ENCODE measurements around the gene LDLRAD2. TPM values are rescaled to one million over a fixed set of nuclear protein-coding genes. Genes with fewer than 3 reads are reported as not detected.

Gene LDLRAD2
- total and polyA plus RNA-seq, 9 of the 15 experiments (the other 6 are each of a cell fraction or from before 2014, with no cell fraction given): 0.45 to 0.48 TPM; not detected in 7

DNA sequence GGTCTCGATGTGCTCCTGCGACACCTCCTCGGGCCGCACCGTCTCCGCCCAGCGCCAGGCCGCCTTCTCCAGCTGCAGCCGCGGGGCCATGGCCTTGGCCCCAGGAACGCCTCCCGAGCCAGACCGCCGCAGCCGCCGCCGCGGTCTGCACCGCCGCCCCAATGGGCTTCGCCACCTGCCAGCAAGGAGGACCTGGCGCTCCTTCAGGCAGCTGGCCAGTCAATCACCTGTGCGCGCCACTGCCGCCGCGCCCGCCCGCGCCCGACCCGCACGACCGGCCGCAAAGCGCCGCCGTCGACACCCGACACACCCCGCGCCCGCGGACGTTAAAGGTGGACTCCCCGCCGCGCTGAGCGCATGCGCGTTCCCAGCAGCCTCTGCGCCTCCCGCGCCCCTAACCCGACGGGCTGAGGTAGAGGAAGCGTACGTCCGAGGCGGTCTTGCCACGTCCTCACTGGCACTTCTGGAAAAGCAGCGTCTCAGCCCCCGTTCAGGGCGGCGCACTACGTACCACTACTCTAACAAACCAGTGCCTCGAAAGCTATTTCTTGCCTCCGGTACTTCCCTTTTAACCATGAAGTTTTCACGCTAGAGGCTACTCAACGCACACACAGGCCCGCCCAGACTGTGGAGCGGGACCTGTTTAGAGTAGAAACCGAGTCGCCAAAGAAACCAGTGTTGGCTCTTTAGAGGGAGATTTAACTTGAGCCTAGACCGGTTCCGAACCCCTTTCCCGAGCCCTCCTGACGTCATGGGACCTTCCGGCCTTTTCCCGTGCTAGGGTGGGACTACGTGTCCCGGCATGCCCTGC lies 29.0 kb upstream of the LDLRAD2 start, which contains the start of gene USP48 (continued):
- TF ChIP-seq SP2 (IDR thresholded peaks at IDR 0.05; ENCODE audit: extremely low read depth, low read depth, low read length, poor library complexity, severe bottlenecking): no peak

DNA sequence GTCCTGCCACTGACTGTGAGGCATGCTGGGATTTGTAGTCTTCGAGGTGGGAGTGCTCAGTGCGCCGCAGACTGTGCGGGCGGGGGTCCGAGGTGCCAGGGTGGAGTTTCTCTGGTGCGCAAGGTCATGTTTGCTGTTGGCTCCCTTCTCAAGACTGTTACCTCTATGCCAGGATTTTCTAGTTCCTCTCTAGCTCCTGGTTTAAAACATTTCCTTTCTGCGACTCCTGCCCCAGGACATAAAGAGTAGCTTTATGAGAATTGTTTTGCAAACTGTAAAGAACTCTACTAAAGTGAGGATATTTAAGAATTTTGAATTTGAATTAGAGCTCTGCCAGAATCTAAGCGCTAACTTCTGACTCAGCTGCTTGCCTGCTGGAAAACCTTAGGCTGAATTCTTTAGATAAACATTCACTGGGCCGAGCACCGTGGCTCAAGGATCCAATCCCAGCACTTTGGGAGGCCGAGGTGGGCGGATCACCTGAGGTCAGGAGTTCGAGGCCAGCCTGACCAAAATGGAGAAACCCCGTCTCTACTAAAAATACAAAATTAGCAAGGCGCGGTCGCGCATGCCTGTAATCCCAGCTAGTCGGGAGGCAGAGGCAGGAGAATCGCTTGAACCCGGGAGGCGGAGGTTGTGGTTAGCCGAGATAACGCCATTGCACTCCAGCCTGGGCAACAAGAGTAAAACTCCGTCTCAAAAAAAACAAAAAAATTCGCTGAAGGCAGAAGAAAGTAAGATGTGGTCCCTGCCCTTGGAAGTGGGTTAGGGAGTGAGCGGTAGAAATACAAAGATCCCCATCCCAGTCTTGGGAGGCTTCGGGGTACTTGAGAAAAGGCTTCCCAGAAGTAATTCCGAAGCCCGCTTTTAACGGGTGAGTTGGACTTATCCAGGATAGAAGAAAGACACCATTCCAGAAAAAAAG lies 28.1 kb upstream of the LDLRAD2 start:
- BruUV-seq (replicated peaks): no TSS peak
- Histone ChIP-seq H3K4me1 (replicated peaks in 1 of 2; ENCODE audit: control insufficient read depth in 2 of 2, insufficient read depth in 2 of 2, low read length in 2 of 2) (peaks cover 12 to 31% of the 10 kb centered on the region in 2 experiments; a peak in 4 of 5 replicates), H3K36me3 (ENCODE audit: control insufficient read depth, insufficient read depth, low read length) (peaks cover 4% of the 10 kb centered on the region; the same call in 1 of the 3 replicates), H3K79me2 (ENCODE audit: control insufficient read depth, insufficient read depth, low read length) (peaks cover 41% of the 10 kb centered on the region), H3K9me3 (replicated peaks; ENCODE audit: control insufficient read depth, insufficient read depth, low read depth, low read length) (no peaks in the 10 kb centered on the region), H3K27me3 (ENCODE audit: control insufficient read depth in 2 of 2, insufficient read depth in 2 of 2, low read length in 2 of 2) (no peaks in the 10 kb centered on the region), H2AFZ (ENCODE audit: low read depth, low read length) (peak overlapping the region; percentile 86), H3K9ac (ENCODE audit: insufficient read depth in 1 of 2, low read depth in 2 of 2, low read length in 2 of 2) (peak overlapping the region; percentile 94 to 100), H3K27ac (ENCODE audit: extremely low read depth, low read depth, low read length) (peak overlapping the region; percentile 99), H4K20me1 (replicated peaks; ENCODE audit: control insufficient read depth, insufficient read depth, low read length) (no peaks in the 10 kb centered on the region; the same call in 1 of the 2 replicates), H3K4me2 (ENCODE audit: insufficient read depth, low read length) (peak overlapping the region; percentile 95), H3K4me3 (peak overlapping the region; percentile 61), H3K9me1 (ENCODE audit: control insufficient read depth, insufficient read depth, low read length) (no peaks in the 10 kb centered on the region)
- in situ Hi-C loops (cut with MboI) (no loop called here), intact Hi-C loops (cut with micrococcal nuclease) (loop anchor here (2.0 to 5.0 kb wide), 4 partner anchors 33 to 243 kb away; no protein-coding TSS in a partner anchor)
- CTCF ChIA-PET (ENCODE audit: low intra/inter-chr PET ratio): interaction anchor here (0.7 kb wide), 1 partner anchor 276 kb away, joined by 3 read pairs; no protein-coding TSS in a partner anchor
- POLR2A ChIA-PET: interaction anchor here (0.6 to 3.8 kb wide), 12 partner anchors 8 to 566 kb away, joined by 3 to 24 read pairs (median 3); no protein-coding TSS in a partner anchor
- ATAC-seq (peak; percentile 85), FAIRE-seq (no peak), DNase-seq (ENCODE audit: extremely low read depth in 1 of 4, low spot score in 3 of 4) (peak; percentile 84 to 99 (median 89))
- WGBS (ENCODE audit: insufficient coverage, low coverage, missing lambda C conversion rate): 3% methylated on average over 32 of the region's 32 CpGs
- no peak for TF ChIP-seq ARID2 (IDR thresholded peaks at IDR 0.05)
- no peak for TF ChIP-seq CCAR2 (IDR thresholded peaks at IDR 0.05; ENCODE audit: low read depth, low read length)
- TF ChIP-seq FOXJ2 (tag; IDR thresholded peaks at IDR 0.05): peak; percentile 92; the same call in 1 of the 2 replicates
- no peak for TF ChIP-seq RAD21 (CRISPR knock-in tag; conservative IDR thresholded peaks at IDR 0.05 in 1 of 2, IDR thresholded peaks at IDR 0.05 in 1 of 2)
- TF ChIP-seq, protein P1, sequence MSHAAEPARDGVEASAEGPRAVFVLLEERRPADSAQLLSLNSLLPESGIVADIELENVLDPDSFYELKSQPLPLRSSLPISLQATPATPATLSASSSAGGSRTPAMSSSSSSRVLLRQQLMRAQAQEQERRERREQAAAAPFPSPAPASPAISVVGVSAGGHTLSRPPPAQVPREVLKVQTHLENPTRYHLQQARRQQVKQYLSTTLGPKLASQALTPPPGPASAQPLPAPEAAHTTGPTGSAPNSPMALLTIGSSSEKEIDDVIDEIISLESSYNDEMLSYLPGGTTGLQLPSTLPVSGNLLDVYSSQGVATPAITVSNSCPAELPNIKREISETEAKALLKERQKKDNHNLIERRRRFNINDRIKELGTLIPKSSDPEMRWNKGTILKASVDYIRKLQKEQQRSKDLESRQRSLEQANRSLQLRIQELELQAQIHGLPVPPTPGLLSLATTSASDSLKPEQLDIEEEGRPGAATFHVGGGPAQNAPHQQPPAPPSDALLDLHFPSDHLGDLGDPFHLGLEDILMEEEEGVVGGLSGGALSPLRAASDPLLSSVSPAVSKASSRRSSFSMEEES (CRISPR knock-in tag; IDR thresholded peaks at IDR 0.05): no peak
- no peak for TF ChIP-seq ZNF124 (CRISPR knock-in tag; IDR thresholded peaks at IDR 0.05)
- TF ChIP-seq BRD4 (IDR thresholded peaks at IDR 0.05): peak; percentile 73; the same call in 1 of the 2 replicates
- TF ChIP-seq NCOA4 (IDR thresholded peaks at IDR 0.05; ENCODE audit: partially characterized antibody): no peak
- TF ChIP-seq HMG20A (CRISPR knock-in tag; conservative IDR thresholded peaks at IDR 0.05): no peak
- TF ChIP-seq ZNF316 (IDR thresholded peaks at IDR 0.05): peak; percentile 61
- TF ChIP-seq ZNF561 (CRISPR knock-in tag; conservative IDR thresholded peaks at IDR 0.05): no peak
- TF ChIP-seq PHTF2 (CRISPR knock-in tag; IDR thresholded peaks at IDR 0.05): no peak
- TF ChIP-seq YY1 (IDR thresholded peaks at IDR 0.05; ENCODE audit: borderline replicate concordance in 1 of 3, control insufficient read depth in 1 of 3, extremely low read depth in 1 of 3, insufficient read depth in 3 of 3, insufficient read length in 1 of 3, insufficient replicate concordance in 2 of 3, low read depth in 1 of 3, low read length in 2 of 3): peak in 2 of 3 experiments; percentile 71
- TF ChIP-seq HDAC3 (IDR thresholded peaks at IDR 0.05; ENCODE audit: borderline replicate concordance, partially characterized antibody): peak; percentile 13
- no peak; a peak in 2 of 4 replicates for TF ChIP-seq NRF1 (conservative IDR thresholded peaks at IDR 0.05 in 1 of 2, IDR thresholded peaks at IDR 0.05 in 1 of 2)

All from K562 (cell line).